H9 (cell line): ENCODE data around the gene STK24. TPM values are rescaled to one million over a fixed set of nuclear protein-coding genes. Genes with fewer than 3 reads are reported as not detected.

Experiments
- DNase-seq: peaks from one replicate; pipeline ENCODE4 v3.0.0-alpha.2; 2017
- H2AFZ ChIP-seq: one replicate; pipeline ENCODE4 v1.6.1; 2013; ENCODE audit warnings: mild to moderate bottlenecking, low read length, control low read depth, moderate library complexity
- H2AK5ac ChIP-seq: 2 replicates; pipeline ENCODE4 v1.6.1; 2013; ENCODE audit warnings: low read length, control low read depth, mixed read lengths; ENCODE audit not compliant: insufficient read length
- H2BK120ac ChIP-seq: one replicate; pipeline ENCODE4 v1.6.1; 2013; ENCODE audit warnings: low read depth, mild to moderate bottlenecking, low read length, control low read depth, inconsistent platforms; ENCODE audit not compliant: poor library complexity, severe bottlenecking
- H2BK12ac ChIP-seq: 2 replicates; pipeline ENCODE4 v1.6.1; 2013; ENCODE audit warnings: low read length, control low read depth, mixed read lengths, low read depth; ENCODE audit not compliant: insufficient read length
- H2BK15ac ChIP-seq: 2 replicates; pipeline ENCODE4 v1.6.1; 2013; ENCODE audit warnings: low read depth, low read length, control low read depth
- H2BK20ac ChIP-seq: one replicate; pipeline ENCODE4 v1.6.1; 2013; ENCODE audit warnings: low read depth, mild to moderate bottlenecking, low read length, control low read depth, inconsistent platforms; ENCODE audit not compliant: poor library complexity, severe bottlenecking
- H2BK5ac ChIP-seq: 2 replicates; pipeline ENCODE4 v1.6.1; 2013; ENCODE audit warnings: low read length, control low read depth, mixed read lengths; ENCODE audit not compliant: insufficient read length
- H3K14ac ChIP-seq: 2 replicates; pipeline ENCODE4 v1.6.1; 2013; ENCODE audit warnings: low read length, control low read depth; ENCODE audit not compliant: insufficient read depth
- H3K18ac ChIP-seq: 2 replicates; pipeline ENCODE4 v1.6.1; 2013; ENCODE audit warnings: low read depth, mild to moderate bottlenecking, mixed read lengths, low read length, control low read depth; ENCODE audit not compliant: insufficient read length
- H3K23ac ChIP-seq: 2 replicates; pipeline ENCODE4 v1.6.1; 2013; ENCODE audit warnings: low read length, control low read depth, mixed read lengths, low read depth; ENCODE audit not compliant: insufficient read length
- H3K23me2 ChIP-seq: 2 replicates; pipeline ENCODE4 v1.6.1; 2013; ENCODE audit warnings: low read depth, mild to moderate bottlenecking, mixed read lengths, low read length, control low read depth; ENCODE audit not compliant: insufficient read length, poor library complexity, severe bottlenecking
- H3K27ac ChIP-seq: 2 replicates; pipeline ENCODE4 v1.5.1; 2013; ENCODE audit warnings: low read length, control low read depth, mixed read lengths, low read depth; ENCODE audit not compliant: insufficient read length
- H3K27me3 ChIP-seq: 2 replicates; pipeline ENCODE4 v1.6.1; 2013; ENCODE audit warnings: low read length, control low read depth, inconsistent platforms; ENCODE audit not compliant: insufficient read depth
- H3K4ac ChIP-seq: 2 replicates; pipeline ENCODE4 v1.6.1; 2013; ENCODE audit warnings: low read depth, mild to moderate bottlenecking, control low read depth, inconsistent platforms, low read length, moderate library complexity
- H3K4me1 ChIP-seq: 2 replicates; pipeline ENCODE4 v1.6.1; 2013; ENCODE audit warnings: low read length, control low read depth, inconsistent platforms; ENCODE audit not compliant: insufficient read depth
- H3K4me2 ChIP-seq: 2 replicates; pipeline ENCODE4 v1.6.1; 2013; ENCODE audit warnings: low read length, control low read depth, mixed read lengths; ENCODE audit not compliant: insufficient read length, insufficient read depth
- H3K56ac ChIP-seq: 2 replicates; pipeline ENCODE4 v1.6.1; 2013; ENCODE audit warnings: low read depth, mild to moderate bottlenecking, mixed read lengths, low read length, control low read depth; ENCODE audit not compliant: insufficient read length
- H3K79me1 ChIP-seq: 2 replicates; pipeline ENCODE4 v1.6.1; 2013; ENCODE audit warnings: low read depth, mild to moderate bottlenecking, moderate library complexity, low read length, control low read depth, inconsistent platforms; ENCODE audit not compliant: insufficient read depth, poor library complexity, severe bottlenecking
- H3K79me2 ChIP-seq: 2 replicates; pipeline ENCODE4 v1.6.1; 2013; ENCODE audit warnings: low read length, control low read depth, inconsistent platforms; ENCODE audit not compliant: insufficient read depth
- H3K9ac ChIP-seq: 2 replicates; pipeline ENCODE4 v1.6.1; 2013; ENCODE audit warnings: low read length, control low read depth, mixed read lengths; ENCODE audit not compliant: insufficient read length; ENCODE audit errors: extremely low read depth
- H3K9me3 ChIP-seq: one replicate; pipeline ENCODE4 v1.6.1; 2013; ENCODE audit warnings: low read depth, low read length, inconsistent platforms; ENCODE audit not compliant: control insufficient read depth
- H3T11ph ChIP-seq: one replicate; pipeline ENCODE4 v1.6.1; 2013; ENCODE audit warnings: mild to moderate bottlenecking, low read length, control low read depth, inconsistent platforms
- H4K20me1 ChIP-seq: one replicate; pipeline ENCODE4 v1.6.1; 2013; ENCODE audit not compliant: control insufficient read depth, insufficient read length, insufficient read depth
- H4K5ac ChIP-seq: 2 replicates; pipeline ENCODE4 v1.6.1; 2013; ENCODE audit warnings: low read depth, mild to moderate bottlenecking, mixed read lengths, low read length, control low read depth; ENCODE audit not compliant: insufficient read length
- H4K8ac ChIP-seq: replicated peaks from 2 replicates; pipeline ENCODE4 v1.6.1; 2013; ENCODE audit warnings: low read length, control low read depth, mixed read lengths, low read depth; ENCODE audit not compliant: insufficient read length
- H4K91ac ChIP-seq: 2 replicates; pipeline ENCODE4 v1.6.1; 2013; ENCODE audit warnings: low read depth, mild to moderate bottlenecking, moderate library complexity, mixed read lengths, low read length, control low read depth; ENCODE audit not compliant: insufficient read length
- H3K27ac Mint-ChIP-seq, 3 experiments: 2 replicates in 2 of 3; 3 replicates in 1 of 3; pipeline ENCODE4 v1.8.0; 2020 to 2021; ENCODE audit warnings: mixed read lengths in 3 of 3, mild to moderate bottlenecking in 1 of 3, moderate library complexity in 1 of 3
- H3K27me3 Mint-ChIP-seq: 2 replicates; pipeline ENCODE4 v1.8.0; 2021; ENCODE audit warnings: low read depth, mild to moderate bottlenecking, moderate library complexity, mixed read lengths
- H3K36me3 Mint-ChIP-seq, 3 experiments: 2 replicates in 2 of 3; 3 replicates in 1 of 3; pipeline ENCODE4 v1.8.0; 2020 to 2021; ENCODE audit warnings: low read depth in 3 of 3, mixed read lengths in 3 of 3; ENCODE audit not compliant: insufficient read depth in 1 of 3
- H3K4me1 Mint-ChIP-seq, 2 experiments: 2 replicates each; pipeline ENCODE4 v1.8.0; 2020; ENCODE audit warnings: mixed read lengths in 2 of 2
- H3K4me3 Mint-ChIP-seq, 2 experiments: 2 replicates in 1 of 2; 3 replicates in 1 of 2; pipeline ENCODE4 v1.8.0; 2020 to 2021; ENCODE audit warnings: mild to moderate bottlenecking in 2 of 2, mixed read lengths in 2 of 2, moderate library complexity in 1 of 2
- H3K9me3 Mint-ChIP-seq, 2 experiments: 2 replicates in 1 of 2; 3 replicates in 1 of 2; pipeline ENCODE4 v1.8.0; 2020; ENCODE audit warnings: mild to moderate bottlenecking in 2 of 2, mixed read lengths in 2 of 2, moderate library complexity in 1 of 2
- CTCF ChIP-seq: fragments of 200-600 bp; sonication (generic); conservative IDR thresholded peaks from 3 replicates; pipeline ENCODE4 v1.8.0; 2021; ENCODE audit warnings: antibody characterized with exemption, mild to moderate bottlenecking
- WGBS: extraction: QIAGEN DNeasy Blood & Tissue Kit; methylation state at CpG from one replicate; pipeline ENCODE4 v1.1.7; 2013; ENCODE audit warnings: missing lambda C conversion rate, low lambda C conversion rate, mixed read lengths; ENCODE audit not compliant: insufficient read length; ENCODE audit errors: extremely low coverage; 5-methylcytosine and 5-hydroxymethylcytosine counted together
- total RNA-seq: library from RNA; stranded (reverse); gene quantifications from 2 replicates; pipeline ENCODE4 v1.2.1, GENCODE V29; 2021

Gene STK24
- total RNA-seq, 1 experiment from 2014 or later = 134 TPM

GRCh38 chr13:98476106-98476505 lies 100.8 kb downstream of the STK24 start:
- peak overlapping the region in 2 of 3 experiments; percentile 15 to 82; a peak in 5 of 7 replicates for H3K27ac Mint-ChIP-seq
- no CpG with 5 or more reads among the region's 5 CpGs for WGBS

More at GRCh38 chr13:98476106-98476505, 100.8 kb downstream of the STK24 start:
- H4K91ac ChIP-seq = no peak overlapping the region
- no peak for TF ChIP-seq CTCF
- peaks cover 9% of the 10 kb centered on the region for H3K79me1 ChIP-seq
- no peak overlapping the region for H2BK12ac ChIP-seq
- H2AFZ ChIP-seq = no peak overlapping the region
- H3K27ac ChIP-seq = no peak overlapping the region
- H2BK5ac ChIP-seq = no peak overlapping the region
- H3K9ac ChIP-seq = no peak overlapping the region
- H3K56ac ChIP-seq = no peak overlapping the region
- no peak overlapping the region for H2BK20ac ChIP-seq
- peaks cover 11% of the 10 kb centered on the region; the same call in 1 of the 2 replicates for H3K4me1 ChIP-seq
- H3K79me2 ChIP-seq = peaks cover 7% of the 10 kb centered on the region; the same call in 1 of the 2 replicates
- H3K23me2 ChIP-seq = no peaks in the 10 kb centered on the region
- Mint-ChIP-seq H3K4me1 (peaks cover 49 to 56% of the 10 kb centered on the region in 2 experiments), H3K9me3 (no peaks in the 10 kb centered on the region; a peak in 1 of 5 replicates), H3K36me3 (peaks cover 23 to 39% (median 35%) of the 10 kb centered on the region in 3 experiments; a peak in 6 of 7 replicates), H3K4me3 (peak overlapping the region; percentile 47 to 54; a peak in 3 of 5 replicates), H3K27me3 (no peaks in the 10 kb centered on the region)
- H3K4ac ChIP-seq = no peak overlapping the region
- peak; percentile 87 for DNase-seq
- no peak overlapping the region for H2BK120ac ChIP-seq
- H2BK15ac ChIP-seq = no peak overlapping the region
- H4K20me1 ChIP-seq = no peaks in the 10 kb centered on the region
- H3K23ac ChIP-seq = no peak overlapping the region
- no peaks in the 10 kb centered on the region for H3K9me3 ChIP-seq
- no peak overlapping the region for H2AK5ac ChIP-seq
- H3K18ac ChIP-seq = no peak overlapping the region
- no peaks in the 10 kb centered on the region for H3K27me3 ChIP-seq
- no peak overlapping the region for H3K14ac ChIP-seq
- no peak overlapping the region for H4K5ac ChIP-seq
- H4K8ac ChIP-seq = no peak overlapping the region
- H3K4me2 ChIP-seq = peak overlapping the region; percentile 40
- no peak overlapping the region for H3T11ph ChIP-seq
